Activated naive CD4-positive, alpha-beta T cell treated with anti-CD3 and anti-CD28 coated beads, Interleukin-2, amount 50 U/mL, for 72 hours (primary cell): Measurements from ENCODE around the gene MEIKIN. TPM values are rescaled to one million over a fixed set of nuclear protein-coding genes. Genes with fewer than 3 reads are reported as not detected.
A peak's percentile ranks its signal among the peaks of the same experiment; 100 is the strongest.

Experiments used
- ATAC-seq, 2 donors: fragments of 150-1000 bp; cut with Tn5 transposase; 2 replicates each; pipeline ENCODE4 v1.10.0; 2021; ENCODE audit warnings: mild to moderate bottlenecking in 2 of 2, moderate library complexity in 2 of 2
- DNase-seq, 2 donors: peaks; one replicate each; pipeline ENCODE4 v3.0.0; 2021 to 2022; ENCODE audit warnings: low spot score in 2 of 2
- H3K27ac Mint-ChIP-seq, 2 donors: one replicate each; pipeline ENCODE4 v1.8.0; 2022; ENCODE audit warnings: mild to moderate bottlenecking in 2 of 2, mixed read lengths in 2 of 2
- H3K36me3 Mint-ChIP-seq, 2 donors: one replicate each; pipeline ENCODE4 v1.8.0; 2022; ENCODE audit warnings: mixed read lengths in 2 of 2
- H3K9me3 Mint-ChIP-seq, 2 donors: one replicate each; pipeline ENCODE4 v1.8.0; 2022; ENCODE audit warnings: mixed read lengths in 2 of 2
- total RNA-seq, 2 donors: library from RNA; stranded (reverse); gene quantifications; one replicate each; pipeline ENCODE4 v1.2.3, GENCODE V29; 2022

MEIKIN gene
- not detected for total RNA-seq

DNA sequence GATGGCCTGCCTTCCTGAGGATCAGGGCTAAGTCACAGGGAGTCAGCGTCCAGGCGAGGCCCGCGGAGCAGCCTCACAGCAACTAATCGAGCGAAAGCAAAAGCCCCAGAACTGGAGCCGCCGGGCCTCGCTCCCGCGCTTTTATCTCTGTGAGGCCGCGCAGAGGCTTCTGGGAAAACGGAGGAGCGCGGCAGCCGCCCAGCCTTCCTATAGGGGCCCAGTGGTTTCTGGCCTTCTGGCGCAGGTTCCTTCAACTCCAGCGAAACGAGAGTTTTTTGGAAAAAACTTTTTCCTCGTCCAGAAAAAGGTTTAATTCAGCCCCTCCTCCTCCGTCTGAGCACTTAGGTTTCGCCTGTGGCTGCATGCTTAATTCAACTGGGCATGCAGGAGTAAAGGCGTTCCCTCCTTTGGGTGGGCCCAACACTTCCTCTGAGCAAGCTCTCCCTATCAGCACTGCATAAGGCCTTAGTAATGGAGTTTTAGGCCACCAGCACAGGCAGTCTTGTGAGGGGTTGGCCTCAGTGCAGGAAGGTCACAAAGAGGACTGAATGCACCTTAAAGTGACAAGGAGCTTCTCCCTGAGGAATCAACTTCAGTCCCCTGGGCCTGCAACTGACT, at the start of gene MEIKIN:
MEIKIN (minus strand) TSS at position 113 of the 618 bp plus-strand sequence. CDS start 158 bp downstream, outside the sequence.
- DNase-seq (no peak), ATAC-seq (no peak)
- no peaks in the 10 kb centered on the region for H3K36me3 Mint-ChIP-seq
- H3K27ac Mint-ChIP-seq = no peak within 1 kb of the TSS
- peaks cover 4 to 5% of the 10 kb centered on the region in 2 donors for H3K9me3 Mint-ChIP-seq

DNA sequence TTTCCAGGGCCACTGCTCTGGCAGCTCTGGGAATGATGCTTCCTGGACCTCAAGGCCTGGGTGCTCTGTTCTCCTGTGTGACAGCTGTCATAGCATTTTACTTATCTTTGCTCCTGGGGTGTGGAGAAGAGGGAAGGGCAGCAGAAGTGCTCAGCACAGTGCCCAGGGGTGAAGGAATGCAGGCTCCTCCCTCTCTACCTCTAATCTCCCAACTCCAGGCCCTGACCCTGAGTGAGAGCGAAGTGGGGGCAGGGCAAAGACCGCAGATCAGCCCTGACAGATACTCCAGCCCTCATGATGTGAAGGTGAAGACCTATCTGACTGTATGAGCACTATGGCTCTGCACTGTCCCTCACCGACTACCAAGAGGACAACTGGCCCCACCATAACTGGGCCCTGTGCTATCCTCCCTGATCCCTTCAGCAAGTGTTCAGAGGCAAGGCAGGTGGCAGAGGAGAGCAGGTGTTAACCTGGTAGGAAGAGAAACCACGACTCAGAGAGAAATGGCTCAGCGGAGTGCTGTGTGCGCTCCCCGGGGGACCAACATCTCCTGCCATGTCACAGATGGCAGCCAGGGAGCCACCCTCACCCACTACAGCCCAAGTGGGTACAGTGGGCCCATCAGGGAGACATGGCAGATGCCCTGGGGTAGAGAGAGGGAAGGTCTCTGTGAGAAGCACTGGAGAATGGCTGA, 49.2 kb upstream of the MEIKIN start:
- Mint-ChIP-seq H3K9me3 (no peaks in the 10 kb centered on the region), H3K36me3 (no peaks in the 10 kb centered on the region), H3K27ac (no peak overlapping the region)
- peak in 1 of 2 donors; percentile 3 for ATAC-seq
- no peak for DNase-seq

DNA sequence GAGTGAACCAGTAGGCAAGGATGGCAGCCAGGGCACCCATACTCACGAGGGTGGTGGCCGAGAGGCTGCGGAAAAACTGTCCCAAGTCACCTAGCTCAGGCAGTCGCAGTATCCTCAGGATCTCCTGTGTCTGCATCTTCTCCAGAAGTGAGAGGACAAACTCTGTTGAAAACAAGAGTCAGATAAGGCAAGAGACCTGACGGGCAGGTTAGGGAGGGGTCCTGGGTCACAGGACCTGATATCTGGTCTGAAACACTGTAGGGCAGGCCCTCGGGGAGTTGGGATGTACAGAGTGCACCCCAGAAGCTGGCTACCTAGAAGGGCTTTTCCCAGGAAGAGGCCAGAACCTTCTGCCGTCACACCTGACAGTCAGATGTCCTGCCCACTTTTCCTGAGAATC, 48.6 kb upstream of the MEIKIN start:
- no peak for ATAC-seq
- no peaks in the 10 kb centered on the region for H3K9me3 Mint-ChIP-seq
- no peak overlapping the region for H3K27ac Mint-ChIP-seq
- no peak for DNase-seq
- H3K36me3 Mint-ChIP-seq = no peaks in the 10 kb centered on the region

- H3K9me3 Mint-ChIP-seq = no peaks in the 10 kb centered on the region
- H3K36me3 Mint-ChIP-seq = no peaks in the 10 kb centered on the region
- DNase-seq (no peak), ATAC-seq (no peak)
- H3K27ac Mint-ChIP-seq = no peak overlapping the region
These were observed 48.2 kb upstream of the MEIKIN start for GRCh38 chr5:131993676-131994075.

- no peaks in the 10 kb centered on the region for H3K9me3 Mint-ChIP-seq
- no peaks in the 10 kb centered on the region for H3K36me3 Mint-ChIP-seq
- no peak for DNase-seq
- ATAC-seq = no peak
- peak overlapping the region in 1 of 2 donors; percentile 78 for H3K27ac Mint-ChIP-seq
These were observed 46.9 kb upstream of the MEIKIN start for GRCh38 chr5:131992370-131992769.

DNA sequence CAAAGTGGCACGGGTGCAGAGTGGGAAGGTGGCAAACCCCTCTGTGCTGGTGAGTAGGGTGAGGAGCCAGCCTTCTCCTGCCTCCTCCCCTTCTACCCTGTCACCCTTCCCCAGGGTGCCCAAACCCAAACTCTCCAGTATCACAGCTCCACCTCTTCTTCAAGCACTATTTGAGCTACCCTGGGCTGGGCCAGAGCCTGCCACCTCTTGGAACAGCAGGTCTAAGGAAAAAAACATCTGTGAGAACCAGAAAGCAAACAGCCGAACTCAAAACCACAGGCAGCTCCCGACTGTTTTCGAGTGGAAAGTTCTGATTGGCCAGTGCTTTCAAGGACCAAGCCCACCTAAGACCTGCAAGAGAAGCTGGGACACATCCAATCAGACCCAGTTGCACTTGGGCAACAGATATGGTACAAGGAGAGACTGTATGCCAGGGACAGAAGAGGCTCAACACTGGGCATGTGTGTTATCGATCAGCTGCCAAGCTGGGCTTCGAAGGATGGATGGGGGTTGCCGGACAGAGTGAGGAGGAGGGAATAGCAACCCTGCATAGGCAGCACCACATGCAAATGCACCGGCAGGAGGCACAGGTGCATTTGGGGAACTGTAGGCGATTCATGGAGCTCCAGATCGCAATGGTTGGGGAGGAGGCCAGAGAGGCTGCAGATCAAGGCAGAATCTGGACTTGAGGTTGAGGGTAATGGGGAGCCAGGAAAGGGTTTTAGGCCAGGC, 46.3 kb upstream of the MEIKIN start:
- ATAC-seq (no peak), DNase-seq (no peak)
- Mint-ChIP-seq H3K9me3 (no peaks in the 10 kb centered on the region), H3K27ac (no peak overlapping the region), H3K36me3 (no peaks in the 10 kb centered on the region)

- Mint-ChIP-seq H3K27ac (no peak overlapping the region), H3K36me3 (no peaks in the 10 kb centered on the region), H3K9me3 (no peaks in the 10 kb centered on the region)
- DNase-seq (no peak), ATAC-seq (no peak)
These were observed 45.3 kb upstream of the MEIKIN start for GRCh38 chr5:131990716-131991115.

DNA sequence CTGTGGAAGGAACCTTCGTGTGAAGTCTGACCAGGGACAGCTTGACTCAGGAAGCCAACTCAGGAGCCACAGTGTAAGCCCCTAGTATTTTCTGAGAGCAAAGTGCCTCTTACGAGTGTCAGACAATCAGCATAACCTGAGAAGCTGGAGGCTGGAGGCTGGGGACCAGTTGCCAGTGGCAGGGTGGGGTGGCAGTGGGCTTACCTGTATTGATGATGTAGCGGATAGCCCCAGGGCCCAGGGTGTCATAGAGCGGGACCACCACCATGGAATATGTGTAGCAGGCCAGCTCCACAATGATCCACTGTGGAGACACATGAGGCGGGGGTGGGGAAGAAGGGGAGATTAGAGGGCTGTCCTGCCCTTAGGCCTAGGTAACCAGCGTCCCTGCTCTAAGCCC, 43.1 kb upstream of the MEIKIN start:
- no peak for ATAC-seq

GRCh38 chr5:131987251-131987650, 41.8 kb upstream of the MEIKIN start:
- ATAC-seq (no peak), DNase-seq (no peak)
- Mint-ChIP-seq H3K36me3 (no peaks in the 10 kb centered on the region), H3K9me3 (no peaks in the 10 kb centered on the region), H3K27ac (no peak overlapping the region)

More for the DNA sequence above, 43.1 kb upstream of the MEIKIN start:
- Mint-ChIP-seq H3K27ac (peak overlapping the region in 1 of 2 donors; percentile 17), H3K9me3 (no peaks in the 10 kb centered on the region), H3K36me3 (no peaks in the 10 kb centered on the region)
- no peak for DNase-seq

DNA sequence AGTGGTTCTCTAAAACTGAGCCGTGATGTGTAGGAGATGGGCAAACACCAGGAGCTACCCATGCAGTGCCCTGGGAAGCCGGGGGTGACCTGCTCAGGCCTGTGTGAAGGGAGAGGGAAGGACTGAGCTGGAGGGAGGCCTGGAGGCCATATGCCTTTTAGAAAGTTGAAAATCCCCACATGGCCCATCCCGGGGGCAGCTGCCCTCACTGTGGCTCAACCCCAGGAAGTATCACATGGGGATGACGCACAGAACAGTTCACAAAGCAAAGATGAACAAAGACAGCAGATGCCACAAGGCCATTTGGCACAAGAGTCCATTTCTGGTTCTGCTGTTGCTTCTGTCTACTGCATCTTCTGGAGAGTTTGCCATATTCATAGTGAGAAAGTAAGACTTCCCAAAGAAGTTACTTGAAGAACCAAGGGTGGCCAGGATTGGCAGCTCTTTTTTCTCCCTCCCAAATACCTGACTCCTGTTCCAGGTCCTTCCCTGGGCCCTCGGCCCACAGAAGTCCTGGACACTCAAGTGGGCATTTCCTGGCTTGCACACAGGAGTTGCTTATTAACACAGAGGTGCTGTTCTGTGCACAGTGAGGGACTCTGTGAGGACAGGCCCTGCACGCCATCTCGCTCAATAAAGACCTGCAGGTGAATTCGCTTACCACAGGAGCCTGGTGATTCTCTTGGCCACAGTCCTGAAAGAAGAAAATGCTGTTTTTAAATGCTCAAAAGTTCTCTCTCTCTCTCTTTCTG, 40.9 kb upstream of the MEIKIN start:
- Mint-ChIP-seq H3K27ac (no peak overlapping the region), H3K36me3 (no peaks in the 10 kb centered on the region), H3K9me3 (no peaks in the 10 kb centered on the region)
- no peak for ATAC-seq
- no peak for DNase-seq

DNA sequence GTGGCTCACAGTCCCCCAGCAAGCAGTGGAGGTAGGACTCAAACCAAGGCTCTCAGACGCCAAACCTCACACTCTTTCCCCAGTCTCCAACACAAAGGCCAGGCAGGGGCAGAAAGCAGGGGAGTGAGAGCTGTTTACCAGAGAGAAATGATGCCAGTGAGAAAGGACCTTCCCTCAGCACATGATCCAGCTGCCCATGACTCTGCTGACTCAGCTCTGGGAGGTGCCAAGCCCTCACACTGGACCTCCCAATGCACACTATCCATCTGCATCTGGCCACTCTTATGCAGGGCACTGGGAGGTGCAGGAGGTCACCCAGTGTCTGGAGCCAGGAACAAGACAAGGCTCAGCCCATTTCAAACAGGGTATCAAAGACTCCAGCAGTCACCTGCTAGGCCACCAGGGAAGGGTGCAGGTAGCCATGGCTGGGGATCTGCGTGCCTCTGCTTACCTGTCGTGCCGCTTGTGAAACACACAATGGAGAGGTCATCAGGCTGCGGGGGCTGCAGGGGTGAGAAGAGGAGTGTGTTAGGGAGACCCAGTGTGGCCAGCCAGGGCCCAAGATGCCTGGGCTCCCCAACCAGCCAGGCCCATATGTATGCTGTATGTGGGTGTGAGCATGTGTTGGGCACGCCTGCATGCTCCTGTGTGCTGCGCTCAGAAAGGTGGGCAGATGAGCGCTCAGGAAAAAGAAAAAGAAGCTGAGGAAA, 39.6 kb upstream of the MEIKIN start:
- Mint-ChIP-seq H3K27ac (no peak overlapping the region), H3K9me3 (no peaks in the 10 kb centered on the region), H3K36me3 (no peaks in the 10 kb centered on the region)
- DNase-seq (no peak), ATAC-seq (no peak)

- no peaks in the 10 kb centered on the region for H3K9me3 Mint-ChIP-seq
- no peak for ATAC-seq
- no peaks in the 10 kb centered on the region for H3K36me3 Mint-ChIP-seq
- DNase-seq = no peak
- H3K27ac Mint-ChIP-seq = no peak overlapping the region
These were observed 37.8 kb upstream of the MEIKIN start for GRCh38 chr5:131983244-131983771.

DNA sequence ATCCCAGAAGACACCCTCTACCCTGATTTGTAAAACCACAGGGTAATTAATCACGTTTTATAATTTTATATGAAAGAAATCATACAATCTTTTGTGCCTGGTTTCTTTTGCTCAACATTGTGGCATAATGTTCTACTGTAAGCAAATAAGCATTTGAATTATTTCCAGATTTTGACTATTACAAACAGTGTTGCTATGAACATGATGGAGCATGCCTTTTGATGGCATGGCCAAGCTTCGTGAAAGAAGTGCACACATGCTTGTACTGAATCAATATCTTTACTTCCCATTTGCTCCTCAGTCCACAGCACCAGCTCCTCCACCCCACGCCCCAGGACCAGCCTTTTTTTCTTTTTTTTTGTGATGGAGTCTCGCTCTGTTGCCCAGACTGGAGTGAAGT, 36.1 kb upstream of the MEIKIN start:
- Mint-ChIP-seq H3K27ac (no peak overlapping the region), H3K36me3 (no peaks in the 10 kb centered on the region), H3K9me3 (no peaks in the 10 kb centered on the region)
- DNase-seq (no peak), ATAC-seq (no peak)

- Mint-ChIP-seq H3K27ac (no peak overlapping the region), H3K9me3 (no peaks in the 10 kb centered on the region), H3K36me3 (no peaks in the 10 kb centered on the region)
- DNase-seq (peak in 1 of 2 donors; percentile 21), ATAC-seq (no peak)
These were observed 35.2 kb upstream of the MEIKIN start for GRCh38 chr5:131980696-131981095.

DNA sequence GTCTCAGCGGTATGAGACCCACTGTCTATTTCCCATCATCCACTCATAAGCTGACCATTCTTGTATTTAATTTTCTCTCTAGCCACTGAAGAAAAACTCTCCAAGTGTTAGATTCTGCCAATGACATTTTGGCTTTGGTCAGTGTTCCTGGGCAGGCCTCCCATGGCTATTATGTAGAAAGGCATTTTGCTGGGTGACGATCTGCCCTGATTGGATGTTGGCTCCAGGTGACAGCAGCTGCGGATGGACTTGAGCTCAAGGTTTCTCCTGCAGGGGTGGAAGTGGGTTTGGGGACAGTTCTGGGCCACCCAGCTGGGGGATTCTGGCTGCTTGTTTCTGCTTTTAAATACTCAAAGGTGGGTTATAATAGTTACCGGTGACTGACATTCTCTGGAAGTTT, 34.4 kb upstream of the MEIKIN start:
- Mint-ChIP-seq H3K9me3 (no peaks in the 10 kb centered on the region), H3K27ac (no peak overlapping the region), H3K36me3 (no peaks in the 10 kb centered on the region)
- DNase-seq (no peak), ATAC-seq (no peak)

DNA sequence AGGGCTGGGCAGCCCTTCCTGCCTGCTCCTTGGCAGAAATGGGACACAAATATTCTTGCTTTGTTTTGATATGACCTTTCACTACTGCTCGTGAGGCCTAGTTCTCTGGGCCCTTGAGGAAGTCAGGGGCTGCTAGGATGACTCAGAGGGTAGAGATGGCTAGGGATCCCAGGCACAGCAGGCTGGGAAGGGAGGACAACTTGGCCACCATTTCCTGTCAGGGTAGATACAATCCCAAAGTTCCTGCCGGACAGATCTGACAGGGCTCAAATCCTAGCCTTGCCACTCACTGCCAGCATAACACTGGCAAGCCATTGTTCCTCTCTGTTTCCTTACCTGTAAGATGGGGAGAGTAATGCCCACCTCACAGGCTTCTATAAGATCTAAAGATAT, 31.7 kb upstream of the MEIKIN start:
- Mint-ChIP-seq H3K9me3 (no peaks in the 10 kb centered on the region), H3K27ac (peak overlapping the region; percentile 65), H3K36me3 (no peaks in the 10 kb centered on the region)
- ATAC-seq = no peak
- no peak for DNase-seq
